GM19351 (cell line): ENCODE data around the gene DENND4C.
"Not testable (repeated sequence)": the region's sequence is repeated elsewhere in the genome, so short reads cannot be mapped to it uniquely, and the experiment has no call there.

ENCODE experiments used
- ATAC-seq: cut with Tn5 transposase; IDR thresholded peaks from one replicate; pipeline ENCODE4 v1.9.1; 2021; ENCODE audit warnings: mild to moderate bottlenecking, moderate library complexity; ENCODE audit not compliant: unreplicated experiment

The DENND4C gene

DNA sequence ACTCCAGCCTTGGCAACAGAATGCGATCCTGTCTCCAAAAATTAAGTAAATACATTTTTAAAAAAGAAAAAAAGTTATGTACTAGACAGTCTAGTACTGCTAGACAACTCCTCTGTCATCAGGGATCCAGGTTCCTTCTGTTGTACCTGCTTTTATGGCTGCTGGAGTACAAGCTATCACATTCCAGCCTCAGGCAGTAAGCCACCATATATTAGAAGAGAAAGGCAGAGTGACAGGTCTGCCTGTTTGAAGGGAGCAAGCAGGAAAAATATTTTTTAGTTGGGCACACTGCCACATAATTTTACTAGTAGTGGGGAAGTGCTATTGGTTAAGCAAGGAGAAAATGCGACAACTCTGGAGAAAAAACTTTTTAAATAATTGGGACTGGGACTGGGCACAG lies 138.6 kb downstream of the DENND4C start:
- ATAC-seq, result no peak

DNA sequence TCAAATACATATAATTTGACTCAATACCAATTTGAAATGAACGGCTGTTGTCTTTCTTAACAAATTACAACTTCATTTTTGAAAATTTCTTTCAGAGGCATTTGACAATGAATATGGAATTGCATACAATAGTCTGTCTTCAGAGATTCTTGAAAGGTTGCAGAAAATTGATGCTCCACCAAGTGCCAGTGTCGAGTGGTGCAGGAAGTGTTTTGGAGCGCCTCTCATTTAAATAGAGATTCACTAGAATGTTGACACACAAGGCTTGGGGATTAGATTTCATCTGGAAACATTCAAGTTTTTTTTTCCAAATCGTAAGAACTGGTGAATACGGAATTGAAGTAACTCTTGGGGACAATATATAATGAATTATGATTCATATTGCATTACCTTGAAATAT lies 141.4 kb downstream of the DENND4C start:
- ATAC-seq, result no peak

DNA sequence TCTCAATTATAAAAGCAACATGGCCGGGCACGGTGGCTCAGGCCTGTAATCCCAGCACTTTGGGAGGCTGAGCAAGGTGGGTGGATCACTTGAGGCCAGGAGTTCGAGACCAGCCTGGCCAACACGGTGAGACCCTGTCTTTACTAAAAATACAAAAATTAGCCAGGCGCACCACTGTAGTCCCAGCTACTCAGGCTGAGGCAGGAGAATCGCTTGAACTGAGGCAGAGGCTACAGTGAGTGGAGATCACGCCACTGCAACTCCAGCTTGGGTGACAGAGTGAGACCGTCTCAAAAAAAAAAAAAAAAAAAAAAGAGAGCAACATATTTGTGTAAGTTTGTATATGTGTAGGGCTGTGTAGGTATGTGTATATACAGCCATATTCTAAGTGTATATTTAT lies 142.1 kb downstream of the DENND4C start:
- ATAC-seq, result no peak

DNA sequence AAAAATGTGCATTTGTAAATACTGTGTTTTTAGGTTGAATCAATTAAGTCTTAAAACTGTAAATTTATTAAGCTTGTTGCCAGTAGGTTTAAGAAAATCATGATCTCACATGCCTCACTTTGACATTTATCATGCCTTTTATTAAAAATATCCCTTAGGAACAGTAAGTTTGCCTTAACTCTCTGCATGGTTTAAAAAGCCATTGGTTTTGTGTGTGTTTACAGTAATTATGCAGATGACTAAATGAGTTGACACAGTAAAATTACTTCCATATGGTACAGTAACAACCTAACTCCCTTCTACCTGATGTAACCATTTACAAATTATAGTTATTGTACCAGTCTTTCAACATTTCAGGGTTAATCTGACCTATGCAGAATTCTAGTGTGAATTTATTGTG lies 143.0 kb downstream of the DENND4C start:
- ATAC-seq, result no peak

DNA sequence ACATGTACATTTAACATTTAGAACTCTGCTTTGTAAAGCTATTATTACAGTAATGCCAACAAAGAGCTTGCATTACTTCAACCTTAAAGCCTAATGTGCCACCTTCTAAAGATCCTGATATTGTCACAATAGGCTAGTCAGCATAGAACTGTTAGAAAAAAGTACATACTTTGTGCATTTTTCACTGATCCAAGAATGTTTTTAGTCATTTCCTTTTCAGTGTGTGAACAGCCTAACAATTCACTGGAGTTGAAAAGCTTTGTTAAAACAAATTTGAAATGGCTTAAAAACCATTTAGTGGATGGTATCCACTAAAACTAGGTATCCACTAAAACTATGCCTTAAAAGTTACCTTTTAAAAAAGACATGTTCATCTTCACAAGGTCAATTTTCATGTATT lies 145.0 kb downstream of the DENND4C start:
- no peak for ATAC-seq

DNA sequence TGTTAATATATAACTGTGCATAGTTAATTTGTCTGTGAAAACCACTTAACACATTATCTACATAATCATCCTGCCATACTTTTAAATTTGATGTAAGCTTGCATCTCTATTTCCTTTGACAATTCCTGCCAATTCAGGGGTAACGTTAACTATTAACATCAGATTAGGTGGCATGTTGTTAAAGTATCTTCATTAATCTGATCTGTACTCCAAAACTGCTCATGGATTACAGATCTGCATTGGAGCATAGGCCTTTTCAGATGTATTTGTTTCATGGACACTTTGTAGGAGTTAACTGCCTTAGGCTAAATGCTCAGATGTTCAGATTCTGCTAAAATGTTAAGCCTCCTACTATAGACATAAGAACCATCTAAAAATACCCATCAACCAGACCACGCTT lies 146.4 kb downstream of the DENND4C start:
- ATAC-seq, result no peak

DNA sequence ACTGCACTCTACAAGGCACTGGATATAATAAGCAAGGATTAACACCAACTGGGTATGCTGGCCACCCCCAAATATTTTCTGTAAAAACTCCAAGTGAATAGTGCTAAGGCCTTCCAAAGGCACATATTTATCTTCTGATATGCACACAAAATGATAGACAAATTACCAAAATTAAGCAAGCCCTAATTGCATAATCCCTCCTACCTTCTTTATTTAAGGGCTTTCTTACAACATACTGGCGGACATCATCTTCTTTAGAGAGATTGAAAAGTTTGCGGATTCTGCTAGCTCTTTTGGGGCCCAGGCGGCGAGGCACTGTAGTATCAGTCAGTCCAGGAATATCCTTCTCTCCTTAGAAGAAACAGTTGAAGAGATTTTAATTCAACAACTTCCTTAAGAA lies 147.7 kb downstream of the DENND4C start:
- ATAC-seq, result no peak

DNA sequence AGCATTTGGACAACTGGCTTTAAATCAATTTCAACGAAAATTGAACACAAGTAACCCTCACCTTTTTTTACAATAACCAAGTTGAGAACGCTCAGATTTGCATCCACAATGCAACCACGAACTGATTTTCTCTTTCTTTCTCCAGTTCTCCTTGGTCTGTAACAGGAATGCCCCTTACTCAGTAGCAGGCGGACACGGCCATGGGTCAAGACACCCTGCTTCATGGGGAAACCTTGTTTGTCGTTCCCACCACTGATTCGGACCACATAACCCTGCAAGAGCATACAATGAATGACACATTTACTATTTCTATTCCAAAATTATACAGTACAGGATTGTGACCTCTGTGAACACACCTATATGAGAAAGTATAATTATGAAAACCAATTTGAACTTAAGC lies 148.2 kb downstream of the DENND4C start:
- ATAC-seq, result no peak

DNA sequence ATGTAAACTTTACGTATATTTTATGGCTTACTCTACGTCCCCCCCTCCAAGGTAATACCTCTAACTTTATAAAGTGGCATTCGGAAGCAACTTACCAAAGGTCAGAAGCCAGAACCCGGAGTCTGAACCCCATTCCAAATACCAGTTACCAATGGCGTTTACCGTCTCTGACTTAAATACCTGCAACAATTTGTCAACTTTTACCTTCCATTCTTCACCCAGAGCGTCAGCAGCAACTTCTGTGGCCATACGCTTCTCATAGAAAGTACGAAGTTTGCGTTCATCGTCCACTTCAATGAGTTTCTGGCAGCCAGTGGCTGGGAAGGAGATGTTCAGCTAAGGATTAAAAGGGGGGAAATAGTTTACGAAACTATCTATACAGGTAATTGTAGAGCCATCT lies 148.8 kb downstream of the DENND4C start:
- ATAC-seq, result no peak

DNA sequence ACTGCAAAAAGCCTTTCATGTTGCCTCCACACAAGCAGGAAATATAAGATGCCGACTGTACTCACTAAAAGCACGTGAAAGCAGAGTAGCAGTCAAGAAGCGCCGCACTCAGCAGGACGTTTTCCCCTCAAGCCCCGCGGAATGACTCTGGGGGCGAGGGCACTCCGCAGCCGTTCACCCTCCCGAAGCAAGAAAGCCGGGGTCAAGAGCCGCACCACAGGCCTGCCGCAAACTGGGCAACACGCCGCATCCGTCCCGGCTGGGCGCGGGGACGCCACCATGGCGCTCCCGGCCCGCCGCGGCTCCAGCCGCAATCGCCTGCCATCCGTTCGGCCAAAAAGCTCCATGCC lies 149.2 kb downstream of the DENND4C start:
- peak; percentile 20 for ATAC-seq

DNA sequence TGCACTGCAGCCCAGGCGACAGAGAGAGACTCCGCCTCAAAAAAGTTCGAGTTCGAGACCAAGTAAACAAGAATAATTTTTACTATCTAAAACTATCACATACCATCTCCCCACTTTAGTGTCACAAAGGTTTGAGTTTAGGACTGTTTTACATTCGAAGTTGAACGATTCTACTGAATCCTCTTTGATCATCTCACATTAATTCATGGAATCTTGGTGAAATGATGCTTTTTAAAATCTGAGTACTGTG lies 150.3 kb downstream of the DENND4C start:
- no peak for ATAC-seq

DNA sequence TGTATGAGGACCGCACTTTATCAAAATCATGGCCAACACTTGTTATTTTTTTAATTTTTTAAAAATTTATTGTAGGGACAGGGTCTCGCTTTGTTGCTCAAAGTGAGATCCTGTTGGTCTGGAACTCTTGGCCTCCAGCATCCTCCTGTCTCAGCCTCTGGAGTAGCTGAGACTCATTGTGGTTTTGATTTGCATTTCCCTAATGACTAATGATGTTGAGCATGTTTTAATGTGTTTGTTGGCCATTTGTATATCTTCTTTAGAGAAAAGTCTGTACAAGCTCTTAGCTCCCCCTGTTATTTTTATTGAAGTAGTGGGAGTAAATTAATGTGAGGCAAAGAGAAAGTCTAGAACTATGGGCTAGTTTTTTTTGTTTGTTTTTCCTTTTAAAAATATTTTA lies 151.2 kb downstream of the DENND4C start:
- no peak for ATAC-seq

DNA sequence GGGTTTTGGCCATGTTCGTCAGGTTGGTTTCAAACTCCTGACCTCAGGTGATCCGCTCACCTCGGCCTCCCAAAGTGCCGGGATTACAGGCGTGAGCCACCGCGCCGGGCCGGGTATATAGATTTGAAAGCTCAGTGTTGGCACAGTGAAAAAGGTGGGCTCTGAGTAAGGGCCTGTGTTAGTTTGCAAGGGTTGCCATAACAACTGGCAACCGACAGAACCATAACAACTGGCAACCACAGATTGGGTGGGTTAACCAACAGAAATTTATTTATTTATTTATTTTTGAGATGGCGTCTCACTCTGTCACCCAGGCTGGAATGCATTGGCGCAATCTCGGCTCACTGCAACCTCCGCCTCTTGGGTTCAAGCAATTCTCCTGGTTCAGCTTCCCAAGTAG lies 154.7 kb downstream of the DENND4C start:
- not testable (repeated sequence) for ATAC-seq

DNA sequence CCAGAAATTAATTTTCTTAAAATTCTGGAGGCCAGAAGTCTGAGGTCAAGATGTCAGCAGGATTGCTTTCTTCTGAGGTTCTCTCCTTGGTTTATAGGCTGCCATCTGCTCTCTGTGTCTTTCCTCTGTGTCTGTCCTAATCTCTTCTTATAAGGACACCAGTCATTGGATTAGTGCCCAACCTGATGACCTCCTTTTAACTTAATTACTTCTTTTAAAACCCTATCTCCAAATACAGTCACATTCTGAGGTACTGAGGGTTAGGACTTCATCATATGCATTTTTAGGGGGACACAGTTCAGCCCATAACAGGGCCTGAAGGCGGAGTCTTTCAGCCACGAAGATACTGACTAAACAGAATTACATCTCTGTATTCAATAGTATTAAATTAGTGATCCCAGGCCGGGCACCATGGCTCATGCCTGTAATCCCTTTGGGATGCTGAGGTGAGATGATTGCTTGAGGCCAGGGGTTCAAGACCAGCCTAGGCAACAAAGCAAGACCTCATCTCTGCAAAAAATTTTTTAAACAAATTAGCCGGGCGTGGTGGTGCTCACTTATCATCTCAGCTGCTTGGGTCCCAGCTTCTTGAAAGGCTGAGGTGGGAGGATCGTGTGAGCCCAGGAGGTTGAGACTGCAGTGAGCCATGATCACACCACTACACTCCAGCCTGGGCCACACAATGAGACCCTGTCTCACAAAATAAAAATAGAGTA lies 155.5 kb downstream of the DENND4C start:
- ATAC-seq, result no peak

DNA sequence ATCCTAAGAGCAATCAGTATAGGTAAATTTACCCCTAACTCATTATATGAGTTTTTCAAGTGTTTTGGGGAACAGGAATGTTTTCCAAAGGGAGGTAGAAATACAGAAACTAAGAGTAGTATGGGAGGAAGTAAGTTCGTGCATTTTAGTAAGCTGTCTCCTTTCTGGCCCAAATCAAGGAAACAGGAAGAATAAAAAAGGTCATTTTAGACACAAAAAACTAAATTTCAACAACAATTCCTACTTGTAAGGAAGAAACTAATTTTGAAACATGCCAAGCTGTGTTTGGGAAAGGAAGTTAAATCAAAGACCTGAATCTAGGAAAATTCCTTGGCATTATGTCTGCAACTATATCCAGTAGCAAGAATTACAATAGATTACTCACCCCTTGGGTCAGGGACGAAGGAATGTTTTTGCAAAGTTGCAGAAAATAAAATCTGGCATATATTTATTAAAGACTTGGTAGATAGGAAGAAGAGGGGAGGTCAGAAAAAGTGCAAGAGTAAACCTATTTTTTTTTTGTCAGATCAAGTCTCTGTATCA lies 156.1 kb downstream of the DENND4C start:
- ATAC-seq, result no peak

DNA sequence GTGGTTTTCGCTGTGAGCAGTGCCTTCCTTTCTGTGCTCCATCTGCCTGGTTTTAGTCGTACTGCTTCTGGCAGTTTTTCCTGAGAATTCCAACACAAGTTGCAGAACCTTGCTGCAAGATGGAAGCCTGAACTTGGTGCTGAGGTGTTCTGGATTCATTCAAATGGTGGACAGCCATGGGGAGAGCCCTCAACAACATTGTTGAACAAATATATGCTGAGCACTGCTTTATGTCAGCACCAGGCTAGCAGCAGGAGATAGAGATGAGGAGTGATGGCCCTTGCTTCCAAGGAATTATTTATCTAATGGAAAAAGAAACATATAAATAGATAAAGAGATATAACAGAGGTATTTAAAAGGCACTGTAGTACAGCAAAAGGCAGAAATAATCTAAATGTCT lies 156.8 kb downstream of the DENND4C start:
- ATAC-seq, result no peak

DNA sequence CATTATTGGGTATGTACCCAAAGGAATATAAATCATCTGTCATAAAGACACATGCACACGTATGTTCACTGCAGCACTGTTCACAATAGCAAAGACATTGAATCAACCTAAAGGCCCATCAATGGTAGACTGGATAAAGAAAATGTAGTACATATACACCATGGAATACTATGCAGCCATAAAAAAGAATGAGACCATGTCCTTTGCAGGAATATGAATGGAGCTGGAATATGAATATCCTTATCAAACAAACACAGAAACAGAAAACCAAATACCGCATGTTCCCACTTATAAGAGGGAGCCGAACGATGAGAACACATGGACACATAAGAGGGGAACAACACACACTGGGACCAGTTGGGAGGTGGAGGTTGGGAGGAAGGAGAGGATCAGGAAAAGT lies 159.0 kb downstream of the DENND4C start:
- ATAC-seq, result not testable (repeated sequence)

DNA sequence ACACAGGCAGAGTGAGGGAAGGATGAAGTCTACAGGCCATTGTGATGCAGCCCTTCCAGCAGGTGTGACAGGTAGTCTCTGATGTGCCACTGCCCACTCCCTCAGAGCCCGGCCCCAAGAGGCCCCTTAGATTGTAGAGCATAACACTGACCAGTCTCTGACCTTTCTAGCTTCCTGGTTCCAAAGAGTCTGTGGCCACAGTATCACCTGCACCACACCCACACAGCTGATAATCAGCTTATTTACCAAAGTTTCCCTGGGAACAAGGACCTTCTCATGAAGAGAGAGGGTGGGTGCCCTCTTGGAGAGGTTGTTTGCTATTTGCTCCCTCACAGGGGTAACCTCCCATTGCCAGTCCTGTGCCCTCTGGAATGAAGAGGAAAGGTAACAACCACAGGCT lies 167.4 kb downstream of the DENND4C start:
- ATAC-seq, result no peak

DNA sequence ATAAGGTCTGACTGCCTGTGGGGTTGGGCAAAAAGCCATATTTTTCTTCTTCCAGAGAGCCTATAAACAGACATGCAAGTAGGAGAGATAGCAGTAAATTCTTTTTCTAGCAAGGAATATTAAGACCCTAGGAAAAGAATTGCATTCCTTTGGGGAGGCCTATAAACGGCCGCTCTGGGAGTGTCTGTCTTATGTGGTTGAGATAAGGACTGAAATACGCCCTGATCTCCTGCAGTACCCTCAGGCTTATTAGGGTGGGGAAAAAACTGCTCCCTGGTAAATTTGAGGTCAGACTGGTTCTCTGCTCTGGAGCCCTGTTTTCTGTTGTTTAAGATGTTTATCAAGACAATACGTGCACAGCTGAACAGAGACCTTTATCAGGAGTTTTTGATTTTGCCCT lies 172.7 kb downstream of the DENND4C start:
- ATAC-seq, result not testable (repeated sequence)

DNA sequence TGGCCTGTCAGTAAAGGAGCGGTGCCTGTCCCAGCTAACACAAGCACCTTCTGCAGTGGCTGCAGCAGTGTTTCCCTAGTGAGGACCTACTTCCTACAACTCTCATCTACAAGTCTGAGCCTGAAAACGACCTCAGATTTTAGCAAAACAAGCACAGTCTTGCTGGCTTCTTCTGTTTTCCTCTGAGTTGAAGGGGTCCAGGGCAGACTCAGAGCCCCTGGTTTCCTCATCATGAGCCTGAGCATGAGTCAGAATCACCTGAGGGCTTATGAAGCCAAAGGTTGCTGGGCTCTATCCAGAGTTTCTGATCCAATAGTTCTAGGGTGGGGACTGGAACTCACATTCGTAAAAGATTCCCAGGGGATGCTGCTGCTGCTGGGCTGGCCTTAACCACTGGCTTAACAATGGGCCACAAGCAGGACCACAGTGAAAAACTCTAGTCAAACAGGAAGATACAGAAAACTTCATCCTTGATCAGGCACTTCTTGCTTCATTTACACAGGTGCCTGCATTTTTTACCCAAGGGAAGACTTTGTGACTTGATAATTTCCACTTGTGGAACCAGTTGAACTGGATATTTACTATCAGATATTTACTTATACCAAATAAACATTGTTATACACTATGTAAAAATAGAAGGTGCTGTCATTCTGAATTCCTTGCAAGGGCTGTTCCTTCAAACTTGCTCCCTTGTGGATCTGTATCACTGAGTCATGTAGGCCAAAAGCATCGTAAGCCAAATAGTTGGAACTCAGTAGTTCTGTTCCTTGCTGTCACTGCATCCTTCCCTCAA lies 174.0 kb downstream of the DENND4C start:
- no peak for ATAC-seq

DNA sequence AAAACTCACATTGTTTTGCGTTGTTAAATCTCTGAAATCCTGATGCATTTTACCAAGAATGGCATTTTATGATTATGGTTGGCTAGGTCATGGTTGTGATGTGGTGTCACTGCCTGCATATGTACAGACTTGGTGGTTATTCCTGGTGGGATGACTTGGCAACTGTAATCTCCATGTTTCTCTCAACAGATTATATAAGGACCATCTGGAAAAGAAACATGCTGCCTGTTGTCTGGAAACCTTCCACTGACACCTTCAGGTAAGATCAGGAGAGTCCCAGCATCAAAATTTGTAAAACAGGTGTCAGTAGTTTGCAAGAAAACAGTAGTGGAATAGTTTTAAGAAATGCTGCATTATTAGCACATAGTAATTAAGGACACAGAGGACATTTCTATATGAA lies 175.3 kb downstream of the DENND4C start:
- ATAC-seq, result no peak

DNA sequence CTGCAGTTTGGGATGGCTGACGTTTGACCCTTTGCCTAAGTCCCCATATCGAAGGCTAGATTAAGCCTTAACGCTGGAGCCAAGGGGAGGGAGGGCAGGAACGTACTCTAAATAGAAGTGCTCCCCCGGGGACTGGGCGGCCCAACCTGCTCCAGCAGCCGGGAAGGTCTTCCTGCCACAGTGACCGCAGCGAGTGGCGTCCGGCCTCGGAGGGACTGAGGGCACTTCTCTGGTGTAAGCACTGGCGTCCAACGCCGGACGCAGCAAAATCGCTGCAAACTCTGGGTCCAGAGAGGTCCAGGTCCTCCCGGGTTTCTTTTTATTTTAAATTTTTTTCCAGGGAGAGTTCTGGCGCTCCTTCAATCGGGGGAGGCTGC lies 177.8 kb downstream of the DENND4C start:
- ATAC-seq, result peak; percentile 3
